NCI-H510A treated with DMSO at 0.1 percent for 48 hours (cell line): Measurements from ENCODE around the gene ANKRD65.
A peak's percentile ranks its signal among the peaks of the same experiment; 100 is the strongest.
"Not testable (repeated sequence)": the region's sequence is repeated elsewhere in the genome, so short reads cannot be mapped to it uniquely, and the experiment has no call there.

Experiments
- DNase-seq: peaks from one replicate; lab custom pipeline; 2025; lab: John Stamatoyannopoulos, UW

Gene ANKRD65

GRCh38 chr1:1430114-1430982 is 9.3 kb upstream of the ANKRD65 start:
- DNase-seq: peak; percentile 99

- DNase-seq: peak; percentile 94
Observed at GRCh38 chr1:1429671-1430073, 8.6 kb upstream of the ANKRD65 start.

- not testable (repeated sequence) for DNase-seq
Observed at GRCh38 chr1:1428967-1429366, 7.9 kb upstream of the ANKRD65 start.

- DNase-seq: no peak
Observed at GRCh38 chr1:1428174-1428573, 7.1 kb upstream of the ANKRD65 start.

- no peak for DNase-seq
Observed at GRCh38 chr1:1427820-1428148, 6.7 kb upstream of the ANKRD65 start.

GRCh38 chr1:1427106-1427819 is 6.2 kb upstream of the ANKRD65 start:
- peak; percentile 96 for DNase-seq

- no peak for DNase-seq
Observed at GRCh38 chr1:1426496-1427105, 5.5 kb upstream of the ANKRD65 start.

GRCh38 chr1:1425753-1426495 is 4.8 kb upstream of the ANKRD65 start:
- DNase-seq: peak; percentile 70

- DNase-seq: no peak
Observed at GRCh38 chr1:1425426-1425752, 4.3 kb upstream of the ANKRD65 start.

GRCh38 chr1:1424707-1425106 is 3.6 kb upstream of the ANKRD65 start:
- no peak for DNase-seq

- no peak for DNase-seq
Observed at GRCh38 chr1:1423245-1423597, 2.1 kb upstream of the ANKRD65 start.

- no peak for DNase-seq
Observed at GRCh38 chr1:1422465-1423244, 1.6 kb upstream of the ANKRD65 start.

GRCh38 chr1:1421907-1422464 is 910 bp upstream of the ANKRD65 start:
- peak; percentile 91 for DNase-seq

GRCh38 chr1:1420654-1421141 is 378 bp downstream of the ANKRD65 start:
- DNase-seq: peak; percentile 89

- DNase-seq: peak; percentile 68
Observed at GRCh38 chr1:1419813-1420653, 1.0 kb downstream of the ANKRD65 start.

GRCh38 chr1:1419363-1419812 is 1.7 kb downstream of the ANKRD65 start:
- DNase-seq: no peak

- no peak for DNase-seq
Observed at GRCh38 chr1:1418464-1419362, 2.4 kb downstream of the ANKRD65 start.

GRCh38 chr1:1417825-1418463 is 3.1 kb downstream of the ANKRD65 start:
- peak; percentile 54 for DNase-seq

GRCh38 chr1:1417396-1417795 is 3.7 kb downstream of the ANKRD65 start:
- peak; percentile 92 for DNase-seq
